Body of pancreas (tissue), 4 donors: Measurements from ENCODE around the gene MYO5C. TPM values are rescaled to one million over a fixed set of nuclear protein-coding genes. Genes with fewer than 3 reads are reported as not detected.

Experiments
- ATAC-seq: fragments of 150-250 bp; one replicate; pipeline ENCODE4 v1.9.1; 2016
- DNase-seq, 4 donors: peaks; one replicate each; pipeline ENCODE4 v3.0.0-alpha.2; 2019
- H3K27ac ChIP-seq, 4 donors: fragments of 200-600 bp; sonication (generic); 1 replicate in 3 of 4; 2 replicates in 1 of 4; pipeline versions ENCODE4 v1.5.1 to v1.6.1; 2016 to 2019; ENCODE audit warnings: mild to moderate bottlenecking in 1 of 4, mixed read lengths in 1 of 4, moderate library complexity in 1 of 4
- H3K27me3 ChIP-seq, 2 donors: fragments of 200-600 bp; sonication (generic); one replicate each; pipeline ENCODE4 v1.6.0; 2016; ENCODE audit warnings: mild to moderate bottlenecking in 1 of 2
- H3K36me3 ChIP-seq, 2 donors: fragments of 200-600 bp; sonication (generic); replicated peaks in 1 of 2; 2 replicates each; pipeline ENCODE4 v1.5.1; 2016; ENCODE audit warnings: low read depth in 2 of 2; ENCODE audit not compliant: insufficient read depth in 1 of 2
- H3K4me1 ChIP-seq: fragments of 200-600 bp; sonication (generic); one replicate; pipeline ENCODE4 v1.6.0; 2016
- H3K4me3 ChIP-seq, 2 donors: fragments of 200-600 bp; sonication (generic); 1 replicate in 1 of 2; 2 replicates in 1 of 2; pipeline ENCODE4 v1.5.1; 2016 to 2019
- H3K9me3 ChIP-seq, 3 donors: fragments of 200-600 bp; sonication (generic); 1 replicate in 2 of 3; 2 replicates in 1 of 3; pipeline ENCODE4 v1.5.1; 2016
- CTCF ChIP-seq, 7 experiments: fragments of 450-650 bp in 4 of 7; fragments of 200-600 bp in 3 of 7; sonication (generic) in 3 of 7; IDR thresholded peaks; one replicate each; pipeline ENCODE4 v1.5.1; 2016 to 2019; ENCODE audit warnings: antibody characterized with exemption in 7 of 7
- POLR2A ChIP-seq, 3 donors: fragments of 450-650 bp; IDR thresholded peaks; one replicate each; pipeline ENCODE4 v1.6.1; 2016; ENCODE audit warnings: antibody characterized with exemption in 3 of 3, mild to moderate bottlenecking in 2 of 3
- WGBS, 2 donors: methylation state at CpG; one replicate each; pipeline ENCODE4 v1.1.5; 2017; 5-methylcytosine and 5-hydroxymethylcytosine counted together
- intact Hi-C: fragments of 100-400 bp; cut with DNase I; formaldehyde crosslinking; loops from one replicate; pipeline ENCODE4 v1.15.1; 2023
- total RNA-seq, 2 donors: library from RNA; depleted of rRNA; stranded (reverse); fragments of >200 nt; gene quantifications; one replicate each; pipeline ENCODE4 v1.1.0, GENCODE V29; 2016

MYO5C gene
- total RNA-seq, 2 donors from 2014 or later, result 34.8 to 76.8 TPM

- intact Hi-C loops, result loop anchor here (5.0 kb wide), 1 partner anchor 475 kb away; no protein-coding TSS in a partner anchor
- no peak for DNase-seq
Measured at GRCh38 chr15:52257734-52258062, 37.9 kb downstream of the MYO5C start.

GRCh38 chr15:52256930-52257733, 38.5 kb downstream of the MYO5C start:
- H3K27ac ChIP-seq, result peak overlapping the region in 1 of 4 donors; percentile 8
- no peaks in the 10 kb centered on the region for H3K9me3 ChIP-seq
- H3K36me3 ChIP-seq, result peaks cover 0 to 11% of the 10 kb centered on the region in 2 donors
- intact Hi-C loops, result loop anchor here (5.0 kb wide), 1 partner anchor 475 kb away; no protein-coding TSS in a partner anchor
- no peak for TF ChIP-seq POLR2A (IDR thresholded peaks at IDR 0.05)
- TF ChIP-seq CTCF (IDR thresholded peaks at IDR 0.05), result no peak
- 69 to 72% methylated on average over 10 of the region's 10 CpGs for WGBS, 2 donors
- H3K4me1 ChIP-seq, result peaks cover 38% of the 10 kb centered on the region
- H3K27me3 ChIP-seq, result no peaks in the 10 kb centered on the region
- no peak overlapping the region for H3K4me3 ChIP-seq
- ATAC-seq, result no peak
- DNase-seq, result no peak

More at GRCh38 chr15:52257734-52258062, 37.9 kb downstream of the MYO5C start:
- 48 to 57% methylated on average over 3 to 5 of the region's 5 CpGs for WGBS, 2 donors
- peaks cover 0 to 11% of the 10 kb centered on the region in 2 donors for H3K36me3 ChIP-seq
- H3K4me1 ChIP-seq, result peaks cover 40% of the 10 kb centered on the region
- no peaks in the 10 kb centered on the region for H3K9me3 ChIP-seq
- no peak for ATAC-seq
- H3K27me3 ChIP-seq, result no peaks in the 10 kb centered on the region
- TF ChIP-seq CTCF (IDR thresholded peaks at IDR 0.05) (no peak), POLR2A (IDR thresholded peaks at IDR 0.05) (no peak)
- no peak overlapping the region for H3K4me3 ChIP-seq
- H3K27ac ChIP-seq, result no peak overlapping the region

GRCh38 chr15:52256366-52256765, 39.2 kb downstream of the MYO5C start:
- TF ChIP-seq POLR2A (IDR thresholded peaks at IDR 0.05), result no peak
- peak; percentile 67 to 87 (median 80) for TF ChIP-seq CTCF (IDR thresholded peaks at IDR 0.05)
- peaks cover 30% of the 10 kb centered on the region for H3K4me1 ChIP-seq
- H3K36me3 ChIP-seq, result peaks cover 0 to 13% of the 10 kb centered on the region in 2 donors
- no peaks in the 10 kb centered on the region for H3K27me3 ChIP-seq
- H3K4me3 ChIP-seq, result no peak overlapping the region
- DNase-seq, result peak; percentile 69 to 79 (median 76)
- H3K27ac ChIP-seq, result peak overlapping the region in 1 of 4 donors; percentile 8
- ATAC-seq, result peak; percentile 77
- 6 to 8% methylated on average over 10 of the region's 10 CpGs for WGBS, 2 donors
- intact Hi-C loops, result loop anchor here (5.0 kb wide), 1 partner anchor 476 kb away; no protein-coding TSS in a partner anchor
- H3K9me3 ChIP-seq, result no peaks in the 10 kb centered on the region

GRCh38 chr15:52255935-52256334, 39.7 kb downstream of the MYO5C start:
- Histone ChIP-seq H3K4me1 (peaks cover 28% of the 10 kb centered on the region), H3K36me3 (peaks cover 0 to 13% of the 10 kb centered on the region in 2 donors)
- intact Hi-C loops, result loop anchor here (5.0 kb wide), 1 partner anchor 476 kb away; no protein-coding TSS in a partner anchor

More at GRCh38 chr15:52255935-52256334, 39.7 kb downstream of the MYO5C start:
- Histone ChIP-seq H3K9me3 (no peaks in the 10 kb centered on the region), H3K27me3 (no peaks in the 10 kb centered on the region), H3K27ac (no peak overlapping the region), H3K4me3 (no peak overlapping the region)
- TF ChIP-seq CTCF (IDR thresholded peaks at IDR 0.05) (no peak), POLR2A (IDR thresholded peaks at IDR 0.05) (no peak)
- WGBS, 2 donors, result 51 to 59% methylated on average over 6 of the region's 6 CpGs
- ATAC-seq (no peak), DNase-seq (no peak)
